ENCODE results near the gene MRPL21.

GRCh38 chr11:68936358-68936636, 32.7 kb upstream of the MRPL21 start:
- TF ChIP-seq EP300 (IDR thresholded peaks at IDR 0.05; ENCODE audit: low read depth): no peak
- TF ChIP-seq CTCF (IDR thresholded peaks at IDR 0.05): no peak
- TF ChIP-seq POLR2AphosphoS5 (IDR thresholded peaks at IDR 0.05): no peak
- no peak for TF ChIP-seq POLR2A (IDR thresholded peaks at IDR 0.05)
